ENCODE measurements around the gene TENT4B. TPM values are rescaled to one million over a fixed set of nuclear protein-coding genes. Genes with fewer than 3 reads are reported as not detected.

The TENT4B gene
- total RNA-seq, 1 experiment from 2014 or later = 11.4 TPM

GRCh38 chr16:50255538-50255937 is 102.4 kb downstream of the TENT4B start:
- Histone ChIP-seq H3K9me2 (ENCODE audit: insufficient read depth) (no peaks in the 10 kb centered on the region), H3K27me3 (ENCODE audit: insufficient read depth, low read depth) (no peaks in the 10 kb centered on the region), H3K4me3 (no peak overlapping the region), H3K36me3 (ENCODE audit: low read depth) (no peaks in the 10 kb centered on the region), H2AFZ (no peak overlapping the region), H3K79me2 (ENCODE audit: low read depth) (no peaks in the 10 kb centered on the region), H3K9me3 (ENCODE audit: insufficient read depth, low read depth) (no peaks in the 10 kb centered on the region), H3K4me2 (no peak overlapping the region), H3K4me1 (replicated peaks; ENCODE audit: insufficient read depth) (no peaks in the 10 kb centered on the region), H4K20me1 (ENCODE audit: insufficient read depth) (no peaks in the 10 kb centered on the region; the same call in 1 of the 2 replicates), H3F3A (ENCODE audit: insufficient read depth, low read depth) (no peaks in the 10 kb centered on the region), H3K27ac (no peak overlapping the region)
- CTCF ChIA-PET = interaction anchor here (0.7 kb wide), 1 partner anchor 11 kb away, joined by 6 read pairs; the partner anchor contains the start of gene ADCY7
- no peak for DNase-seq
- POLR2A ChIA-PET (ENCODE audit: unreplicated experiment) = interaction anchor here (0.6 kb wide), 1 partner anchor 57 kb away, joined by 3 read pairs; no protein-coding TSS in a partner anchor
- intact Hi-C loops (cut with micrococcal nuclease; ENCODE audit: unreplicated experiment) = no loop called here
- TF ChIP-seq, protein P1, sequence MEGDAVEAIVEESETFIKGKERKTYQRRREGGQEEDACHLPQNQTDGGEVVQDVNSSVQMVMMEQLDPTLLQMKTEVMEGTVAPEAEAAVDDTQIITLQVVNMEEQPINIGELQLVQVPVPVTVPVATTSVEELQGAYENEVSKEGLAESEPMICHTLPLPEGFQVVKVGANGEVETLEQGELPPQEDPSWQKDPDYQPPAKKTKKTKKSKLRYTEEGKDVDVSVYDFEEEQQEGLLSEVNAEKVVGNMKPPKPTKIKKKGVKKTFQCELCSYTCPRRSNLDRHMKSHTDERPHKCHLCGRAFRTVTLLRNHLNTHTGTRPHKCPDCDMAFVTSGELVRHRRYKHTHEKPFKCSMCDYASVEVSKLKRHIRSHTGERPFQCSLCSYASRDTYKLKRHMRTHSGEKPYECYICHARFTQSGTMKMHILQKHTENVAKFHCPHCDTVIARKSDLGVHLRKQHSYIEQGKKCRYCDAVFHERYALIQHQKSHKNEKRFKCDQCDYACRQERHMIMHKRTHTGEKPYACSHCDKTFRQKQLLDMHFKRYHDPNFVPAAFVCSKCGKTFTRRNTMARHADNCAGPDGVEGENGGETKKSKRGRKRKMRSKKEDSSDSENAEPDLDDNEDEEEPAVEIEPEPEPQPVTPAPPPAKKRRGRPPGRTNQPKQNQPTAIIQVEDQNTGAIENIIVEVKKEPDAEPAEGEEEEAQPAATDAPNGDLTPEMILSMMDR (conservative IDR thresholded peaks at IDR 0.05) = no peak
- no peak for TF ChIP-seq EZH2 (IDR thresholded peaks at IDR 0.05; ENCODE audit: low read depth)
- no TSS peak for BruUV-seq (replicated peaks)

DNA sequence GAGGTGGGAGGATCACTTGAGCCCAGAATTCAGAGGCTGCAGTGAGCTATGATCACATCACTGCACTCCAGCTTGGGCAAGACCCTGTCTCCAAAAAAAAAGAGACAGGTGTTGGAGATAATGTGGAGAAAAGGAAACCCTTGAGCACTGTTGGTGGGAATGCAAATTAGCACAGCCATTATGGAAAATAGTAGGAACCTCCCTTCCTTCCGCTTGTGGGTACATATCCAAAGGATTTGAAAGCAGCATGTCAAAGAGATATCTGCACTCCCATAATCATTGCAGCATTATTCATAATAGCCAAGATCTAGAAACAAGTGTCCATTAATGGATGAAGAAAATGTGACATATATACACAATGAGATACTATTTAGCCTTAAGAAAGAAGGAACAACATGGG is 103.5 kb downstream of the TENT4B start:
- POLR2A ChIA-PET (ENCODE audit: unreplicated experiment) = no interaction called here

DNA sequence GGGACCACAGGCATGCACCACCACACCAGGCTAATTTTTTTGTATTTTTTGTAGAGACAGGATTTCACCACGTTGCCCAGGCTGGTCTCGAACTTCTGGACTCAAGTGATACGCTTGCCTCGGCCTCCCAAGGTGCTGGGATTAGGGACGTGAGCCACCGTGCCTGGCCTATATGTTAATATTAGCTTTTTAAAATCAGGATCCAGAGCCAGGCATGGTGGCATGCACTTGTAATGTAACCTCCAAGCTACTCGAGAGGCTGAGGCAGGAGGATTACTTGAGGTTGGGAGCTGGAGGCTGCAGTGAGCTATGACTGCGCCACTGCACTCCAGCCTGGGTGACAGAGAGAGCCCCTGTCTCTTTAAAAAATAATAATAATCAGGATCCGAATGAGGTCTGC is 104.8 kb downstream of the TENT4B start:
- H3K79me2 ChIP-seq (ENCODE audit: low read depth) = no peaks in the 10 kb centered on the region
- no peaks in the 10 kb centered on the region for H3K27me3 ChIP-seq (ENCODE audit: insufficient read depth, low read depth)
- no TSS peak for BruUV-seq (replicated peaks)
- H4K20me1 ChIP-seq (ENCODE audit: insufficient read depth) = no peaks in the 10 kb centered on the region
- H3F3A ChIP-seq (ENCODE audit: insufficient read depth, low read depth) = no peaks in the 10 kb centered on the region
- no peak for DNase-seq
- H3K27ac ChIP-seq = no peak overlapping the region
- ChIA-PET CTCF (no interaction called here), POLR2A (ENCODE audit: unreplicated experiment) (no interaction called here)
- no peak overlapping the region for H3K4me3 ChIP-seq
- intact Hi-C loops (cut with micrococcal nuclease; ENCODE audit: unreplicated experiment) = no loop called here
- no peak overlapping the region for H3K4me2 ChIP-seq
- H3K9me2 ChIP-seq (ENCODE audit: insufficient read depth) = no peaks in the 10 kb centered on the region
- H2AFZ ChIP-seq = no peak overlapping the region
- no peaks in the 10 kb centered on the region for H3K9me3 ChIP-seq (ENCODE audit: insufficient read depth, low read depth)
- no peak for TF ChIP-seq EZH2 (IDR thresholded peaks at IDR 0.05; ENCODE audit: low read depth)
- TF ChIP-seq, protein P1 (conservative IDR thresholded peaks at IDR 0.05) = no peak
- H3K4me1 ChIP-seq (replicated peaks; ENCODE audit: insufficient read depth) = no peaks in the 10 kb centered on the region
- H3K36me3 ChIP-seq (ENCODE audit: low read depth) = no peaks in the 10 kb centered on the region

More for the DNA sequence above, 103.5 kb downstream of the TENT4B start:
- Histone ChIP-seq H3F3A (ENCODE audit: insufficient read depth, low read depth) (no peaks in the 10 kb centered on the region), H3K4me2 (no peak overlapping the region), H3K4me1 (replicated peaks; ENCODE audit: insufficient read depth) (no peaks in the 10 kb centered on the region), H3K27ac (no peak overlapping the region), H2AFZ (no peak overlapping the region), H3K79me2 (ENCODE audit: low read depth) (no peaks in the 10 kb centered on the region), H4K20me1 (ENCODE audit: insufficient read depth) (no peaks in the 10 kb centered on the region), H3K36me3 (ENCODE audit: low read depth) (no peaks in the 10 kb centered on the region), H3K4me3 (no peak overlapping the region), H3K9me3 (ENCODE audit: insufficient read depth, low read depth) (no peaks in the 10 kb centered on the region), H3K9me2 (ENCODE audit: insufficient read depth) (no peaks in the 10 kb centered on the region), H3K27me3 (ENCODE audit: insufficient read depth, low read depth) (no peaks in the 10 kb centered on the region)
- intact Hi-C loops (cut with micrococcal nuclease; ENCODE audit: unreplicated experiment) = no loop called here
- DNase-seq = no peak
- no TSS peak for BruUV-seq (replicated peaks)
- CTCF ChIA-PET = interaction anchor here (0.7 kb wide), 1 partner anchor 1236 kb away, joined by 8 read pairs; no protein-coding TSS in a partner anchor
- TF ChIP-seq, protein P1 (conservative IDR thresholded peaks at IDR 0.05) = no peak
- TF ChIP-seq EZH2 (IDR thresholded peaks at IDR 0.05; ENCODE audit: low read depth) = no peak
